HepG2 (cell line): ENCODE data around the gene CAMTA1. TPM values are rescaled to one million over a fixed set of nuclear protein-coding genes. Genes with fewer than 3 reads are reported as not detected.

Experiments
- ATAC-seq: fragments of 200-7000 bp; cut with Tn5 transposase; 3 replicates; pipeline ENCODE4 v1.9.1; 2020; ENCODE audit warnings: mild to moderate bottlenecking, moderate library complexity
- BruUV-seq: library from RNA; stranded (reverse); fragments of 400-500 nt; replicated peaks from 2 replicates; lab custom pipeline; 2021; lab: Mats Ljungman, UMichigan
- CTCF ChIA-PET: fragments of 300-600 bp; formaldehyde crosslinking; extraction: SDS; loops from one replicate; lab custom pipeline; 2021; ENCODE audit warnings: low total read pairs, inconsistent platforms, low intra/inter-chr PET ratio; lab: Yijun Ruan, JAX
- POLR2A ChIA-PET: fragments of 350-600 bp; sonication (Branson Sonifier 250); formaldehyde crosslinking; loops from one replicate; lab custom pipeline; 2020; ENCODE audit warnings: antibody characterized with exemption, inconsistent platforms; lab: Yijun Ruan, JAX
- DNase-seq: peaks from one replicate; pipeline ENCODE4 v3.0.0-alpha.2; 2015; ENCODE audit warnings: low spot score
- FAIRE-seq: peaks from 3 replicates; lab custom pipeline; 2011; peaks lifted over from hg19 to GRCh38; lab: Jason Lieb, UNC
- H2AFZ ChIP-seq: one replicate; pipeline ENCODE4 v1.6.1; 2011; ENCODE audit warnings: low read length, inconsistent platforms
- H3K27ac ChIP-seq: fragments of 300-600 bp; 3 replicates; pipeline ENCODE4 v1.8.0; 2011; ENCODE audit warnings: mixed run types, mild to moderate bottlenecking, mixed read lengths, low read length, inconsistent platforms; ENCODE audit not compliant: insufficient read depth; ENCODE audit errors: extremely low read length
- H3K27me3 ChIP-seq, 2 experiments: fragments of 200-600 bp in 1 of 2; 2 replicates in 1 of 2; 3 replicates in 1 of 2; pipeline versions ENCODE4 v1.6.0 to v1.8.0; 2011; ENCODE audit warnings: low read length in 2 of 2, mild to moderate bottlenecking in 2 of 2, moderate library complexity in 2 of 2, inconsistent platforms in 1 of 2; ENCODE audit not compliant: insufficient read depth in 2 of 2, control insufficient read depth in 1 of 2
- H3K36me3 ChIP-seq, 2 experiments: fragments of 200-600 bp in 1 of 2; replicated peaks in 1 of 2; 2 replicates in 1 of 2; 3 replicates in 1 of 2; pipeline versions ENCODE4 v1.5.1 to v1.8.0; 2011; ENCODE audit warnings: low read length in 2 of 2, inconsistent platforms in 1 of 2; ENCODE audit not compliant: insufficient read depth in 2 of 2, control insufficient read depth in 1 of 2
- H3K4me1 ChIP-seq: 2 replicates; pipeline ENCODE4 v1.5.1; 2012; ENCODE audit warnings: low read length, inconsistent platforms; ENCODE audit not compliant: insufficient read depth
- H3K4me2 ChIP-seq: 2 replicates; pipeline ENCODE4 v1.6.0; 2011; ENCODE audit warnings: low read depth, low read length, inconsistent platforms
- H3K4me3 ChIP-seq, 3 experiments: fragments of 200-600 bp in 1 of 3; sonication (generic), shearing (Covaris generic) in 1 of 3; replicated peaks in 1 of 3; 2 replicates each; pipeline ENCODE4 v1.5.1; 2011 to 2016; ENCODE audit warnings: low read length in 3 of 3, inconsistent platforms in 2 of 3, low read depth in 2 of 3, mild to moderate bottlenecking in 2 of 3, control low read depth in 1 of 3, mixed read lengths in 1 of 3; ENCODE audit not compliant: insufficient read depth in 1 of 3
- H3K79me2 ChIP-seq: one replicate; pipeline ENCODE4 v1.6.1; 2011; ENCODE audit warnings: low read length, inconsistent platforms; ENCODE audit not compliant: insufficient read depth
- H3K9ac ChIP-seq: 2 replicates; pipeline ENCODE4 v1.6.0; 2011; ENCODE audit warnings: mild to moderate bottlenecking, low read depth, low read length, inconsistent platforms; ENCODE audit not compliant: insufficient read depth
- H3K9me3 ChIP-seq: 2 replicates; pipeline ENCODE4 v1.5.1; 2012; ENCODE audit warnings: mild to moderate bottlenecking, low read length
- H4K20me1 ChIP-seq: 2 replicates; pipeline ENCODE4 v1.6.0; 2011; ENCODE audit warnings: inconsistent platforms, mild to moderate bottlenecking, low read length, moderate library complexity; ENCODE audit not compliant: insufficient read depth
- FOSL2 ChIP-seq: sonication (generic); formaldehyde crosslinking; IDR thresholded peaks from 2 replicates; pipeline ENCODE4 v1.4.0; 2020; ENCODE audit warnings: missing genetic modification reagents
- FOXO1 ChIP-seq: sonication (generic); formaldehyde crosslinking; IDR thresholded peaks from 2 replicates; pipeline ENCODE4 v1.4.0; 2020; ENCODE audit warnings: missing genetic modification reagents
- KLF15 ChIP-seq: sonication (generic); formaldehyde crosslinking; IDR thresholded peaks from 2 replicates; pipeline ENCODE4 v1.8.1; 2023; ENCODE audit warnings: borderline replicate concordance, mild to moderate bottlenecking, inconsistent platforms, missing genetic modification reagents, mixed read lengths
- RBAK ChIP-seq: sonication (generic); formaldehyde crosslinking; IDR thresholded peaks from 2 replicates; pipeline ENCODE4 v1.5.1; 2020; ENCODE audit warnings: mild to moderate bottlenecking, missing genetic modification reagents
- RXRA ChIP-seq: sonication (generic); formaldehyde crosslinking; IDR thresholded peaks from 2 replicates; pipeline ENCODE4 v1.5.1; 2020; ENCODE audit warnings: missing genetic modification reagents
- SMARCE1 ChIP-seq: fragments of 450-650 bp; IDR thresholded peaks from 2 replicates; pipeline ENCODE4 v1.6.1; 2017; ENCODE audit warnings: borderline replicate concordance
- THAP9 ChIP-seq: sonication (generic); formaldehyde crosslinking; IDR thresholded peaks from 2 replicates; pipeline ENCODE4; 2020; ENCODE audit warnings: missing genetic modification reagents, mild to moderate bottlenecking, borderline replicate concordance
- ZFP36 ChIP-seq: fragments of 150-350 bp; IDR thresholded peaks from 2 replicates; pipeline ENCODE4 v1.6.1; 2018; ENCODE audit warnings: borderline replicate concordance, low read length, low read depth; ENCODE audit not compliant: partially characterized antibody
- ZNF251 ChIP-seq: sonication (generic); formaldehyde crosslinking; IDR thresholded peaks from 2 replicates; pipeline ENCODE4 v1.9.0; 2021; ENCODE audit warnings: mild to moderate bottlenecking, missing genetic modification reagents
- ZNF549 ChIP-seq: sonication (generic); formaldehyde crosslinking; IDR thresholded peaks from 2 replicates; pipeline ENCODE4 v1.5.0; 2020; ENCODE audit warnings: missing genetic modification reagents
- ZNF619 ChIP-seq: sonication (generic); formaldehyde crosslinking; IDR thresholded peaks from 2 replicates; pipeline ENCODE4 v1.4.0; 2020; ENCODE audit warnings: mild to moderate bottlenecking, missing genetic modification reagents
- ZSCAN29 ChIP-seq: sonication (generic); formaldehyde crosslinking; conservative IDR thresholded peaks from 2 replicates; pipeline ENCODE4 v1.4.0; 2020; ENCODE audit warnings: mild to moderate bottlenecking, missing genetic modification reagents
- WGBS: methylation state at CpG from one replicate; pipeline ENCODE4 v1.1.6; 2017; ENCODE audit warnings: low lambda C conversion rate; 5-methylcytosine and 5-hydroxymethylcytosine counted together
- in situ Hi-C: cut with HindIII; loops from 2 replicates; pipeline ENCODE4 v1.10.0; 2017; ENCODE audit warnings: low pct_unique_long_range_greater_than_20kb; ENCODE audit not compliant: extremely low pct_ligation_motif_present
- intact Hi-C: fragments of 100-400 bp; cut with micrococcal nuclease; formaldehyde crosslinking; loops from one replicate; pipeline ENCODE4 v1.10.0; 2022; ENCODE audit not compliant: unreplicated experiment
- polyA plus RNA-seq, 8 experiments: library from polyadenylated mRNA; depleted of rRNA in 3 of 8; stranded (reverse) in 7 of 8; unstranded in 1 of 8; fragments of >200 nt; fragmentation: Illumina TruSeq in 4 of 8; extraction: Trizol in 4 of 8; gene quantifications; 2 replicates each; pipeline versions ENCODE4 v1.2.1 to v1.2.3, GENCODE V29; 2011 to 2016; ENCODE audit warnings: low read depth in 4 of 8, missing spikeins in 1 of 8, mixed read lengths in 1 of 8; ENCODE audit not compliant: insufficient read depth in 1 of 8
- total RNA-seq, 5 experiments: library from RNA; depleted of rRNA; stranded (reverse); fragments of >200 nt; fragmentation: Illumina TruSeq; extraction: Trizol; gene quantifications; 2 replicates each; pipeline ENCODE4 v1.2.3, GENCODE V29; 2016; ENCODE audit warnings: low read depth in 1 of 5
- TF ChIP-seq, protein P1 (sequence below): sonication (generic); formaldehyde crosslinking; IDR thresholded peaks from 2 replicates; pipeline ENCODE4 v1.4.0; 2020; ENCODE audit warnings: low read depth, mild to moderate bottlenecking, missing genetic modification reagents
- TF ChIP-seq, protein P2 (sequence below): sonication (generic); formaldehyde crosslinking; IDR thresholded peaks from 2 replicates; pipeline ENCODE4 v1.9.0; 2022; ENCODE audit warnings: low read depth, missing genetic modification reagents

CAMTA1 gene
- total and polyA plus RNA-seq, 2 of the 13 experiments (the other 11 are each of a cell fraction or from before 2014, with no cell fraction given): 25.0 to 36.4 TPM

DNA sequence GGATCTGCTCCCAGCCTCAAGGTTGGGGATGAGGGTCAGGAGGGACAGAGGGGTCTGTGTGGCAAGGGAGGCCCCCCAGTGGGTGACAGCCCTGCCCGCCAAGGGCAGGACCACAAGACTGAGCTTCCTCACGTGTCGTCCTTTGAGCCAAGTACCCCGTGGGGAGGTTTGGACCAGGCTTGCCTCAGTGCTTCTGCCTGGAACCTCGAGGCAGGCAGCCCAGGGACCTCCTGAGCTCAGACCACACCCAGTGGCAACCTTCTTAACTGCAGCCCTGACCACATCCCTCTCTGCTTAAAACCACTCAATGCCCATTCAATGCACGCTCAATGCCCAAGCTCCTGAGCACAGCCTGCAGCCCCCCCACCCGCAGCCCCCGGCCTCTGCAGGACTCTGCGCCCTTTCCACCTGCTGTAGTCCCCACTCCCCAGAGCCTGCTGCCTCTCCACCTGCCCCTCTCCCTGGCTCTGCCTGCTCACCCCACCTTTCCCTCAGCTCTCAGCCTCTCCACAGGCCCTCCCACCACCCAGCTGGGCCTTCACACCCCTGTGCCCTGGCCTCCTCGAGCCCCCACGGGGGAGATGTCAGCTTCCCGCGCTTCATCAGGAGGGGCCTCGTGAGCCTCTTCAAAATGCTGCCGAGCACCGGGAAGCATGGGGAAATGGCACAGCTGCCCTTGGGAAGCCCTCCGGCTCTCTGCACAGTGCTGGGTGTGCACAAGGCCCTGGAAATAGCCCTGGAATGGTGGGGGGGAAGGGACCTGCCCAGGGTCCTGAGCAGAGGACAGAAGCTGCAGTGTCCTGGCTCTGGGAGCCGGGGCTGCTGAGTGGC is 856.5 kb downstream of the CAMTA1 start:
- FAIRE-seq (no peak), ATAC-seq (peak; percentile 51), DNase-seq (no peak)
- POLR2A ChIA-PET: no interaction called here
- CTCF ChIA-PET: no interaction called here
- TF ChIP-seq KLF15 (CRISPR knock-in tag) (no peak), FOXO1 (no peak), ZNF619 (no peak), FOSL2 (CRISPR knock-in tag) (no peak), ZNF251 (CRISPR knock-in tag) (no peak), THAP9 (CRISPR knock-in tag) (no peak), ZSCAN29 (CRISPR knock-in tag) (no peak), RXRA (no peak), ZFP36 (no peak), ZNF549 (no peak), SMARCE1 (no peak), RBAK (no peak)
- TF ChIP-seq, protein P1, sequence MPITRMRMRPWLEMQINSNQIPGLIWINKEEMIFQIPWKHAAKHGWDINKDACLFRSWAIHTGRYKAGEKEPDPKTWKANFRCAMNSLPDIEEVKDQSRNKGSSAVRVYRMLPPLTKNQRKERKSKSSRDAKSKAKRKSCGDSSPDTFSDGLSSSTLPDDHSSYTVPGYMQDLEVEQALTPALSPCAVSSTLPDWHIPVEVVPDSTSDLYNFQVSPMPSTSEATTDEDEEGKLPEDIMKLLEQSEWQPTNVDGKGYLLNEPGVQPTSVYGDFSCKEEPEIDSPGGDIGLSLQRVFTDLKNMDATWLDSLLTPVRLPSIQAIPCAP (CRISPR knock-in tag): no peak
- TF ChIP-seq, protein P2, sequence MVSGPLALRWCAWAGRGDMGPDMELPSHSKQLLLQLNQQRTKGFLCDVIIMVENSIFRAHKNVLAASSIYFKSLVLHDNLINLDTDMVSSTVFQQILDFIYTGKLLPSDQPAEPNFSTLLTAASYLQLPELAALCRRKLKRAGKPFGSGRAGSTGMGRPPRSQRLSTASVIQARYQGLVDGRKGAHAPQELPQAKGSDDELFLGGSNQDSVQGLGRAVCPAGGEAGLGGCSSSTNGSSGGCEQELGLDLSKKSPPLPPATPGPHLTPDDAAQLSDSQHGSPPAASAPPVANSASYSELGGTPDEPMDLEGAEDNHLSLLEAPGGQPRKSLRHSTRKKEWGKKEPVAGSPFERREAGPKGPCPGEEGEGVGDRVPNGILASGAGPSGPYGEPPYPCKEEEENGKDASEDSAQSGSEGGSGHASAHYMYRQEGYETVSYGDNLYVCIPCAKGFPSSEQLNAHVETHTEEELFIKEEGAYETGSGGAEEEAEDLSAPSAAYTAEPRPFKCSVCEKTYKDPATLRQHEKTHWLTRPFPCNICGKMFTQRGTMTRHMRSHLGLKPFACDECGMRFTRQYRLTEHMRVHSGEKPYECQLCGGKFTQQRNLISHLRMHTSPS: no peak
- Histone ChIP-seq H3K79me2 (no peaks in the 10 kb centered on the region), H3K4me3 (no peak overlapping the region), H3K4me2 (no peak overlapping the region), H3K9ac (no peak overlapping the region), H3K36me3 (no peaks in the 10 kb centered on the region), H3K4me1 (no peaks in the 10 kb centered on the region), H2AFZ (no peak overlapping the region), H3K27me3 (peaks cover 8 to 48% of the 10 kb centered on the region in 2 experiments), H4K20me1 (no peaks in the 10 kb centered on the region), H3K27ac (no peak overlapping the region), H3K9me3 (no peaks in the 10 kb centered on the region)
- intact Hi-C loops (no loop called here), in situ Hi-C loops (loop anchor here (10.0 to 25.0 kb wide), 2 partner anchors 407 to 580 kb away; no protein-coding TSS in a partner anchor)
- WGBS: 18% methylated on average over 13 of the region's 18 CpGs
- no TSS peak for BruUV-seq
